Measurements from ENCODE around the gene FLNC. TPM values are rescaled to one million over a fixed set of nuclear protein-coding genes. Genes with fewer than 3 reads are reported as not detected.

FLNC gene
- total and polyA plus RNA-seq, 9 of the 15 experiments (the other 6 are each of a cell fraction or from before 2014, with no cell fraction given), result 0.90 to 155 (median 28.8) TPM

- TF ChIP-seq ZMIZ1 (IDR thresholded peaks at IDR 0.05; ENCODE audit: low read depth in 2 of 2, low read length in 2 of 2) (no peak), CBFA2T3 (IDR thresholded peaks at IDR 0.05) (peak; percentile 41; the same call in 1 of the 2 replicates), L3MBTL2 (IDR thresholded peaks at IDR 0.05) (peak; percentile 71), NR2F6 (CRISPR knock-in tag; IDR thresholded peaks at IDR 0.05) (no peak), ZBED1 (IDR thresholded peaks at IDR 0.05) (no peak), SETDB1 (IDR thresholded peaks at IDR 0.05; ENCODE audit: low read length) (no peak), HLTF (IDR thresholded peaks at IDR 0.05) (no peak), STAT6 (CRISPR knock-in tag; IDR thresholded peaks at IDR 0.05) (0 out of 2 replicates have a peak, but pooled peaks have one; percentile 41), NEUROD1 (IDR thresholded peaks at IDR 0.05; ENCODE audit: borderline replicate concordance, low read depth, low read length, partially characterized antibody) (no peak), CBX1 (IDR thresholded peaks at IDR 0.05; ENCODE audit: low read depth) (no peak), MYNN (IDR thresholded peaks at IDR 0.05) (peak; percentile 55; the same call in 1 of the 2 replicates), MYNN (CRISPR knock-in tag; IDR thresholded peaks at IDR 0.05) (no peak), ZFP36 (IDR thresholded peaks at IDR 0.05; ENCODE audit: low read depth, low read length, partially characterized antibody) (peak; percentile 28), FOXO4 (CRISPR knock-in tag; IDR thresholded peaks at IDR 0.05) (no peak), MITF (IDR thresholded peaks at IDR 0.05) (peak; percentile 65; the same call in 1 of the 2 replicates), ELF4 (CRISPR knock-in tag; IDR thresholded peaks at IDR 0.05) (0 out of 2 replicates have a peak, but pooled peaks have one; percentile 47), ZBTB33 (CRISPR knock-in tag; IDR thresholded peaks at IDR 0.05) (no peak)
Observed at GRCh38 chr7:128902761-128903585, 72.8 kb downstream of the FLNC start (continued).
